WI38 (cell line): ENCODE results near the gene KCNJ6.

Source experiments
- H3K4me3 ChIP-seq: 2 replicates; pipeline ENCODE4 v1.5.1; 2011; ENCODE audit warnings: low read depth, mild to moderate bottlenecking, control low read depth, low read length
- CTCF ChIP-seq: IDR thresholded peaks from 2 replicates; pipeline ENCODE4 v1.5.1; 2012; ENCODE audit warnings: low read depth, mild to moderate bottlenecking, control low read depth, low read length

The KCNJ6 gene

GRCh38 chr21:37803101-37803651 lies 113.1 kb downstream of the KCNJ6 start:
- TF ChIP-seq CTCF, result no peak
- no peak overlapping the region for H3K4me3 ChIP-seq

- H3K4me3 ChIP-seq, result no peak overlapping the region
- no peak for TF ChIP-seq CTCF
Measured at GRCh38 chr21:37800456-37801061, 115.7 kb downstream of the KCNJ6 start.

GRCh38 chr21:37800057-37800455 lies 116.2 kb downstream of the KCNJ6 start:
- H3K4me3 ChIP-seq, result no peak overlapping the region
- TF ChIP-seq CTCF, result no peak

- no peak for TF ChIP-seq CTCF
- H3K4me3 ChIP-seq, result no peak overlapping the region
Measured at GRCh38 chr21:37799211-37800056, 116.8 kb downstream of the KCNJ6 start.

GRCh38 chr21:37797403-37797802 lies 118.9 kb downstream of the KCNJ6 start:
- H3K4me3 ChIP-seq, result no peak overlapping the region
- TF ChIP-seq CTCF, result no peak

GRCh38 chr21:37796011-37796410 lies 120.2 kb downstream of the KCNJ6 start:
- no peak overlapping the region for H3K4me3 ChIP-seq
- no peak for TF ChIP-seq CTCF

GRCh38 chr21:37793660-37794059 lies 122.6 kb downstream of the KCNJ6 start:
- TF ChIP-seq CTCF, result no peak
- no peak overlapping the region for H3K4me3 ChIP-seq
